OCI-LY1 (cell line): ENCODE measurements around the gene SLC10A6.

Experiments
- EZH2 ChIP-seq: fragments of 200-600 bp; sonication (generic), shearing (Covaris generic); IDR thresholded peaks from 2 replicates; pipeline ENCODE4 v1.8.0; 2017; ENCODE audit warnings: borderline replicate concordance, mixed run types, mild to moderate bottlenecking, antibody characterized with exemption, low read length, moderate library complexity, mixed read lengths
- TF ChIP-seq, protein P1 (sequence below): fragments of 200-600 bp; sonication (generic), shearing (Covaris generic); IDR thresholded peaks from 2 replicates; pipeline ENCODE4 v1.5.1; 2017; ENCODE audit warnings: mild to moderate bottlenecking, antibody characterized with exemption, low read length, moderate library complexity, mixed read lengths

DNA sequence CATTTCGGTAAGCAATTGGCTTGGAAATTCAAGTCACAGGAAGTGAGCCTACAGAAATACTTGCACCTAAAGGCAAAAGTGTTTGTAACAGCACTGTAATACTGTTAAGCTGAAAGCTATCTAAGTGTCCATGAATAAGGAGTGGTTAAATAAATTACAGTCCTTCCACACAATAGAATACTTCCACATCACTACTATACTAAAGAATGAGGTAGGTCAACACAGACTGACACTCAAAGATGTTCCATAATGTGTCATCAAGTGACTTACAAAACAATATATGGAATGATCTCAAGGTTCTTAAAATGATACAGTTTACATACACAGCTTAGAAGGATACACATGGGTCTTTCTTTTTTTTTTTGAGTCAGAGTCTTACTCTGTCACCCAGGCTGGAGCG lies 27.0 kb downstream of the SLC10A6 start:
- TF ChIP-seq, protein P1, sequence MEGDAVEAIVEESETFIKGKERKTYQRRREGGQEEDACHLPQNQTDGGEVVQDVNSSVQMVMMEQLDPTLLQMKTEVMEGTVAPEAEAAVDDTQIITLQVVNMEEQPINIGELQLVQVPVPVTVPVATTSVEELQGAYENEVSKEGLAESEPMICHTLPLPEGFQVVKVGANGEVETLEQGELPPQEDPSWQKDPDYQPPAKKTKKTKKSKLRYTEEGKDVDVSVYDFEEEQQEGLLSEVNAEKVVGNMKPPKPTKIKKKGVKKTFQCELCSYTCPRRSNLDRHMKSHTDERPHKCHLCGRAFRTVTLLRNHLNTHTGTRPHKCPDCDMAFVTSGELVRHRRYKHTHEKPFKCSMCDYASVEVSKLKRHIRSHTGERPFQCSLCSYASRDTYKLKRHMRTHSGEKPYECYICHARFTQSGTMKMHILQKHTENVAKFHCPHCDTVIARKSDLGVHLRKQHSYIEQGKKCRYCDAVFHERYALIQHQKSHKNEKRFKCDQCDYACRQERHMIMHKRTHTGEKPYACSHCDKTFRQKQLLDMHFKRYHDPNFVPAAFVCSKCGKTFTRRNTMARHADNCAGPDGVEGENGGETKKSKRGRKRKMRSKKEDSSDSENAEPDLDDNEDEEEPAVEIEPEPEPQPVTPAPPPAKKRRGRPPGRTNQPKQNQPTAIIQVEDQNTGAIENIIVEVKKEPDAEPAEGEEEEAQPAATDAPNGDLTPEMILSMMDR: no peak
- TF ChIP-seq EZH2: no peak
